NCI-H1417 treated with DMSO at 0.1 percent for 48 hours (cell line): ENCODE results near the gene TGFB2.

Experiments
- DNase-seq: peaks from one replicate; lab custom pipeline; 2025; lab: John Stamatoyannopoulos, UW

The TGFB2 gene

DNA sequence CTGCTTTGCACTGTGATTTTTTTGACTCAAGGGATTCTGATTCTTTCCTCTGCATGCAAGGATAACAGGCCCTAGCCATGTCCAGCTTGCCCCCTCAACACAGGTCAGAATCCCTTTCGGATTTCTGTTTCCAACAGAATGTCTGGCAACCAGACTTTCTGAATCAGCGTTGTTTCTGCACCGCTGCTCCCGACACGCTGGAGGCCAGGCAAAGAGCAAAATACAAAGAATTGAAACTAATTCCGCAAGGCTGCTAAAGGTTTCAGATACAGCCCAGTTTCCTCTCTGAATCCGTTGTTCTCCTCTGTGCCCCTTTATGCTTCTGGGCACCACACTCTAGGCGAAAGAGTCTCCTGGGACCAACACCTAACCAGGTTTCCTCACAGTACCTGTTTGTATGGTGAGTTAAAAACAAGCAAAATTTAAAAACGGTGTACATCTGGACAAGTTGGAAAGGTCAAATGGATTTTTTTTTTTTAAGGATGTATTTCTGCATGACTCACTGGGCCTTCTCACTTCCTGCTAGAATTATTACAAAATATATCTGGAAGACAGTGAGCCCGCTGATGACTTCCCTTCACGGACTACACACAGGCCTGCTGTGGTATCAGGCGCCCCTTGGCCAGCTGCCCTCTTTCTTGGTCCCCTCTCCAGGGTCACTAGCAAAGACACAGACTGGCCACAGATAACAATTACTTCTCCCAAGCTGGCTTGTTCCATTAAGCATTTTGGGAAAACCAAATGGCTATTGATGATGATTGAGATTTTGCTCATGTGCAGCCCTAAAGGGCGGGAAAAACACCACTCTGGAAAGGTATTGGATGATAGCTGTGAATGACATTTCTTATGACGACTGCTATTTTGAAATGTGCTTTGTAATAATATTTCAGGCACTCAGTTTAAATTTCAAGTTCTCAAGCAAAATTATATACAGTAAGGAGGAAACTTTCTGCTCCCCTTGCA is 118.3 kb downstream of the TGFB2 start:
- DNase-seq = no peak

DNA sequence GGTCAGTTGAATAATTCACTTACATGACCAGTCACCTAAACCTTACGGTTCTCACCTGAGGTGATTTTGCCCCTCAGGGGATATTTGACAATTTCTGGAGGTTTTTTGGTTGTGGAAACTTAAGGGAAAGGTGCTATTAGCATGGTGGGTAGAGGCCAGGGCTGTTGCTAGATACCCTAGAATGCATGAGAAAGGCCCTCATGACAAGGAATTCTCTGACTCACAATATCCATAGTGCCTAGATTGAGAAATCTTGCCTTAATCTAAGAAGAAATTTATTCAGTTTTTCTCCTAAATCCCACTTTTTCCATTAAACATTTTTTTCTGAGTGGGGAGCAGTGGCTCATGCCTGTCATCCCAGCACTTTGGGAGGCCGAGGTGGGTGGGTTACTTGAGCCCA is 119.7 kb downstream of the TGFB2 start:
- DNase-seq = no peak

- DNase-seq = no peak
Observed at GRCh38 chr1:218466341-218467010, 121.3 kb downstream of the TGFB2 start.

GRCh38 chr1:218467101-218468072 is 122.3 kb downstream of the TGFB2 start:
- DNase-seq = no peak

GRCh38 chr1:218468711-218469110 is 123.6 kb downstream of the TGFB2 start:
- no peak for DNase-seq

DNA sequence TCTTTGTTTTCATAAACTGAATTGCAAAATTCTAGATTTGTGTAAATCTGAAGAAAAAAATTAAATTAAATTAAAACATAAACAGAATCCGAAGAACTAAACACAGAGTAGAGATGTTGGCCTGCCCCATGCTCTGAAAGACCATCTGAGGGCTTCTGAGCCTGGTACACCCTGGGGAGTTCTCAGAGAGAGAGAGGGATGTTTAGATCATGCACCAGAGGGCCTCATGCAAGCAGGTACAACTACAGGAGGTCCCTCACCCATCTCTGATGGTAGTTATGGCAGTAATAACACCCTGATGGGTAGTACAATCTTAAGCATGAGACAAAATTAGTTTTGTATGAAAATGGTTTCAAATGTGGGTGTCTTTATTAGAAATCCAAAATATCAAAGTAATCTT is 127.7 kb downstream of the TGFB2 start:
- no peak for DNase-seq

- no peak for DNase-seq
Observed at GRCh38 chr1:218473522-218473921, 128.4 kb downstream of the TGFB2 start.

DNA sequence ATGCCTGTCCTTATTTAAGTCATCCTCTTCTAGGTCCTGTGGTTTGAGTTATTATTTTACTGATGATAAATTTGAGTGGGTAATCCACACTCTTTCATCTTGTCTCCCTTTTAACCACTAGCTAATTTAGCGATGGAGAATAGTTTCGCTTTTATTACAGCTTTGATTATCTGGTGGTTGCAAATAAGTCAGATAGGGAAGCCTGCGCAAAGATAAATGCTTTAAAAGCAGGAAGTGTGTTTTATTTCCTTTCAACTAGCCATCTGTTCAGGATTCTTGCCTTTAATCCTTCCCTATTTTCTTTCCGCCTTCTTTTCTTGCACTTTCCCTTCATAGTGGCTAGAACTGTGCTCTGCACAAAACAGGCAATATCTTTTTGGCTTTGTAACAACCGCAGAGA is 129.0 kb downstream of the TGFB2 start:
- DNase-seq = no peak

DNA sequence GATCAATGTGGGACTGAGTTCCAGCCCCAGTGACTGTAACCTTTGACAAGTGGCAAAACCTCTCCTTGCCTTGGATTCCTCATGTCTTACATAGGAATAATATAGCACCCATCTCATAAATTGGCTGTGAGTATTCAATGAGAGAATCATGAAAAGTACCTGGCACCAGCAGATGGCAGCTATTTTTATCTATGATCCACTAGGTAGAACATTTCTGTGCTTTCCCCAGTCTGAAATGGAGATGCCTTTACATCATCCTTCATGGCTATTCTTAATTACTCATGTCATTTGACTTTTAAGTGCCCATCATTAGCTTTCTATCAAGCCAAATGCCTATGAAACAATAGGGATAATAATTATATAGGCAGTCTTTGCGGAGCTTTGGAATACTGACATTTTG is 130.1 kb downstream of the TGFB2 start:
- DNase-seq = no peak

GRCh38 chr1:218475699-218476098 is 130.6 kb downstream of the TGFB2 start:
- no peak for DNase-seq

DNA sequence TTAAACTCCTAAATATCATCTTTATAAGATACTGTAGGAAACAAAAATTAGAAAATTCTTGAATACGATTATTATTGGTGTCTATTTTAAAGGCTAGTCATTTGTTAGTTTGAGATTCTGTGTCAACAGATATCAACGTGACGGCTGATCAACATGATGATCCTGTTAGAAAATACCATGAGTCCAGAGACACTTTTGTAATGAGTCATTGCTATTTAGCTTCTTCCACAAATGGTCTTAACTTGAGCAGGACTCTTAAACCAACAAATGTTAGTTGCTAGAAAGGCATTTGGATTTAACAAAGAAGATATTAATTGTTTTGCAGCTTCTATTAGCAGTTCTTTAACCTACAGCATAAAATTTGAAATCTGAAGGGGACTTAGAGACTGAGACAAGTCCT is 131.2 kb downstream of the TGFB2 start:
- no peak for DNase-seq

DNA sequence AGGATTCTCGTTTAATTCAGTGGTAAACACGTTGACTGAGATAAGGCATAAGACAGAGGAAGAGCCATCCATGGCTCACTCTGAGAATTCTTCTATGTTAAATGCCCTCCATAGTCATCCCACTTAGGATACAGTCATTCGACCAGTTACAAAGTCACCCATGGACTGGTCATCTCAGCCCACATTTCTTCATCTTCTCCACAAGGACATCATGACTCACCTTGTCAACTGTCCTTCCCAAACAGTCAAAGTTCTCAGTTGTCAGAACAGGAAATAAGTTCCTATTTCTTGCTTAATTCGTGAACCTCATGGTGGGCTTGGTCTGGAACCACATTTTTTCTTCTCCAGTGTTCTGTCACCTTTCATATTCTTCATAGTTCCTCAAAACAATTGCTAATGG is 133.2 kb downstream of the TGFB2 start:
- DNase-seq = no peak

DNA sequence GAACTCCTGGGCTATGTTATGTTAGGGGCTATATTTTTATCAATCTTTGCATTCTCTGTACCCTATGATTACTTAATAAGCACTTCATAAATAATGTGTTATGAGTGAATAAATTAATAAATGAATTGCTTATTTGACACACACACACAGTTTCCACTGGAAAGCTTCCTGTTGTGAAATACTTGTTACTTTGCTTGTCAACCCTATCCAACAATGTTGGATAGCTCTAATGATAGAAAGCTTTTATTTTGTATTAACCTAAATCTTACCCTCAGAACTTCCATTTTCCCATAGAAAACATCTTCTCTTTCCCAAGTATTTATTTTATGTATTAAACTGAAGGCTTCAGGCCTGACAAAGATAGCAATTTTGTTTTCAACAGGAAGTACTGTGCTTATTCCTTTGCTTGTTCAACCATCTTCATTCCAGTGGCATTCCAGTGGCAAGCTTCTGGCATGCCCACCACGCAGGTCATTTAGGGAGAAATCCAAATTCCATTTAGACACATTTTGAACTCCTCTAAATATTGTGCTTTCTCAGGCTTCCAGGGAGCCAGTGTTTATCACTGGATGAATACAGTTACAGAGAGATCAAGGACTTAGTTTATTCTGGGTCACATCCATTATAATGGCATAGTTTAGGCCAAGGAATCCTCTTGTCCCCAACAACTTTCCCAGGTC is 134.4 kb downstream of the TGFB2 start:
- DNase-seq = no peak

DNA sequence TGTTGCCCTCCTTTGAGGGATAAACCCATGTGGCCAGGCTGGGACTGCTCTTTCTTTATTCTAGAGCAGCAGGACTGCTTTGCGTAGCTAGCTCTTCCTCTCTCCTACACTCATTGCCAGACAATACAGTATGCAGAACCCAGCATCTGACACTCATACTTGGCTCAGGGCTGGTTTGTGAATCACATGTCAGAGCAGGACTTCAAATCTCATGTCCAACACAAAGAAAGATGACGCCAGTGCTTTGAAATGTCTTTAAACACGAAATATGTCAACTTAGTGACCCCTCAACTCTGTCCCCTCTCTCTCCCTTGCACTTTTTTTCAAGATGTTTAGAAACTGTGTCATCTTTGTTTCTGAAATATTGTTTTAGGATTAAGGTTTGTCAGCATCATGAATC is 135.0 kb downstream of the TGFB2 start:
- DNase-seq = no peak

- no peak for DNase-seq
Observed at GRCh38 chr1:218480588-218481099, 135.5 kb downstream of the TGFB2 start.

- DNase-seq = no peak
Observed at GRCh38 chr1:218481116-218481775, 136.1 kb downstream of the TGFB2 start.

- DNase-seq = no peak
Observed at GRCh38 chr1:218482683-218483082, 137.5 kb downstream of the TGFB2 start.

GRCh38 chr1:218485241-218485928 is 140.2 kb downstream of the TGFB2 start:
- no peak for DNase-seq

DNA sequence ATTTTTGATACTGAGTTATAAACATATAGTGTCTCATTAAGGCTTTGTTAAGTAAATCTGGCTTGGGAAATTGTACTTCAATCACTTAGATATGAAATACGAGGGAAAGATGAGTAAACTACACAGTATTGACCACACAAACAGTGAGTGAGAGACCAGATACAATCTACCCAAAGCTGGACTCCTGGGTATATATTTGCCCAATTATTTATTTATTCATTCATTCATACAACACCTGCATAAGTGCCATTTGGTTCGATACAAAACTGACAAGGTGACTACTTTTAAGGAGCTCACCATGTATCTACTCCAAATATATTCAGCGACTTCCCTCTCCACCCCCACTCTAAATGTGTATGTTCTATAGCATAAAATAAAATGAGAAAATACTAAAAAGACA is 143.4 kb downstream of the TGFB2 start:
- no peak for DNase-seq

DNA sequence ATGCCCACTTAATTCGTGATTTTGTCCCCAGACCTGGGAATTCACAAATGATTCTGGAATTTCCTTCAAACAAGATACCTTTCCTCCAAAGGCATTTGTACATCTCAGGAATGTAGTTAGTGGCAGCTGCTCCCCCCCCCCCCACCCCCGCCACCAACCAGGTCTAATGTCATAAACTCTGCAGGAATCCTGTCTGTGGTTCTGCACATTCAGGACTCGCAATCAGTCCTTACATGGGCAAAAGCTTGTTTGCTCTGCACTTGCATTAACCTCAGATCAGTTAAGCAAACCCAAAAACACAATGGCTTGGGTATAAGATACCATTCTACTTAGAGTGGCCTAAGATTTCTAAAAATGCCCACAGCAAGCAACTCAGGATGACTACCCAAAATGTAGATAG is 143.8 kb downstream of the TGFB2 start:
- no peak for DNase-seq
